HG02973 (cell line): Measurements from ENCODE around the gene KRTAP5-2.

Experiments
- ATAC-seq: cut with Tn5 transposase; IDR thresholded peaks from one replicate; pipeline ENCODE4 v1.9.1; 2021; ENCODE audit warnings: moderate library complexity; ENCODE audit not compliant: unreplicated experiment

The KRTAP5-2 gene

DNA sequence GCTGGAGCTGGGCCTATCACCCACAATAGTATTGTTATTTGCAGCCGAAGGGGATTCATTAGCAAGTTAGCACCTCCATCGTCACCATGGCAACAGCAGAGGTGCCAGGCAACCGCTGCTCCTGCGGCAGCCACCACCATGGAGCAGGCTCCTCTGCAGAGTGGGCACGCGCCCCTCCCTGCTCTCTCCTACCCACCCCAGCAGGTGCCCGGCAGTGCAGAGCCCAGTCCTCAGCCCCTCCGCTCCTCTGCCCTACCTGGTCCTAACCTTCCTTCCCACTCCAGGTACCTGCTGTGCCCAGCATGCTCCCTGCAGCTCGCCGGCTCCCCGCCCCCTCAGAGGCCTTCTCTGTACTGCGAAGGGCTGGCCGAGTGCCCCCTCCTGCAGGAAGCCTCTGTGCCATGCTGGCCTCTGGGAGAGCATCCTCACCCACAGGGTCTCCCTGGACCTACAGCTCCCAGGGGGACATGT is 29.6 kb downstream of the KRTAP5-2 start:
- ATAC-seq, result no peak

GRCh38 chr11:1567721-1568100 is 30.4 kb downstream of the KRTAP5-2 start:
- no peak for ATAC-seq

GRCh38 chr11:1567052-1567720 is 30.9 kb downstream of the KRTAP5-2 start:
- ATAC-seq, result no peak

- ATAC-seq, result no peak
These were observed 31.6 kb downstream of the KRTAP5-2 start for GRCh38 chr11:1566381-1567051.

DNA sequence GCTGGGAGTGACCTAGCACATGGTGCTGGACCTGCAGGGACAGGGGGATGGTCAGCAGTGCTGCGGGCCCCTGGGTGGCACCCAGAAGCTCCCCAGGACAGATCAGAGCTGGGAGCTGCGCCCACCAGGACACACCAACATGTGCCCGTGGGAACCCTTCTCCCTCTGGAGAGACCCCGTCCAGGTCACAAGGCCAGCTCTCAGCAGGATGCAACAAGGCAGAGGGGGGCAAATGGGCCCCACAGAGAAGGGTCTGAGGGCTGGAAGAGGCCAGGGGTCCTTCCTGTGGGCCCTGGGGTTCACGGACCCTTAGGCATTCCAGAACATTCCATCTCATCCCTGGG is 32.2 kb downstream of the KRTAP5-2 start:
- ATAC-seq, result no peak

- ATAC-seq, result no peak
These were observed 32.8 kb downstream of the KRTAP5-2 start for GRCh38 chr11:1565173-1565903.

DNA sequence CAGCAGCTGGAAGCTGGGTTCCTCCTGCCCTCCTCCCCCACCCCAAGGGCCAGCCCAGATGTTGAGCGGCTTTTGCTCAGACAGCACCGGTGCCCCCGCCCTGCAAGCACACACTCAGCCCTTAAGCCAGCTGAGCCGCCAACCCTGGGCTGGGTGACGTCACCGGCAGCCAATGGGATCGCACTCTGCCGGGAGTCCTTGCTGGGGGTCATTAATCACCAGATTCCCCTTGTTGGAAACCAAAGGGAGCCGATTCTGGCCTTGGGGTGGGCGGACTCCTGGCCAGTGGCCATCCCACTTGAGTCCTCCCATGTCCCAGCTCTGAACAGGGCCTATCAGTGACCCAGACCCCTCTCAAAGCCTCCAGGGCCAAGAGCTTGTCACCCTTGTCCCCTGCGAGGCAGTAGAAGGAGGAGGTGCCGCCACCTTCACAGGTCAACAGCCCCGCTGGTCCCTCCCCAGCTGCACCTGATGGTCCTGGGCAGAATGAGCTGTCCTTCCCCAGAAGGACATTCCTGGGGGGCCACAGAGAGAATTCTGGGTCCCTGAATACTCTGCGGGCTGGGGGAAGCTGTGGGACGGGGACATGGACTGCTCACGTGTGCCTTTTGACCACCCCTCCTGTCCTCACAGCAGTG is 33.4 kb downstream of the KRTAP5-2 start:
- ATAC-seq, result no peak

DNA sequence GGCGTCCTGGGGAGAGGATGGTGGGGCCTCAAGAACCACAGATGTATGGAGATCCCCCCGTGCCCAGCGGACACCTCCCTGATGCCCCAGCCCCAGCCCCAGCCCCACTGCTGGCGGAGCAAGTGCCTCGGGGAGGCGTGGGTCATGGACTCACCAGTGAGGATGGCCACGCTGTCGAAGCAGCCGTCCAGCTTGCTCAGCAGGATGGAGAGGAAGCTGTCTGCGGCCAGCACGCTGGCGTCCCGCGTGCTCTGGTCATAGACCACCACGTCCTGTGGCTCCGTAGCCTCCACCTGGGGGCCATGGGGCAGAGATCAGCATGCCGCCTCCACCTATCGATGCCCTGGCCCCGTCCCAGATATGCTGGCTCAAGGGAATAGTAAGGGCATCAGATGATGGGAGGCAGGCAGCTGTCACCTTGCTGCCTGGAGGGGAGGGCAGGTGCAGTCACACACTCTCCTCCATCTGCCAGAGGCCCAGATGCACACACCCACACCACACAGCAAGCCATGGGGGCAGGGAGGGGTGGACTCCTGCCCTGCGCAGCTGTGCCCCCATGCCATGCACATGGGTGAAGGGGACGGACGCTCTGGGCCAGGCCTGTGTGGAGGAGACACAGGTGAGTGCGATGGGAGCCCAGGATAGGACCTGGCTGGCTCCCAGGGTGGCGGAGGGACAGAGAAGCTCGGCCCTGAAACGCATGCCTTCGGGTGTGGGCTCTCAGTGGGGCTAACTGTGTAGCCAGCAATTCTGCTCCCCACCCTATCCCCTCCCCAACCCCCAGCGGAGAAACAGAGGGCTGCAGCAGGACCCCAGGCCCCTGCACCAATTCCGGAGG is 34.2 kb downstream of the KRTAP5-2 start:
- no peak for ATAC-seq

DNA sequence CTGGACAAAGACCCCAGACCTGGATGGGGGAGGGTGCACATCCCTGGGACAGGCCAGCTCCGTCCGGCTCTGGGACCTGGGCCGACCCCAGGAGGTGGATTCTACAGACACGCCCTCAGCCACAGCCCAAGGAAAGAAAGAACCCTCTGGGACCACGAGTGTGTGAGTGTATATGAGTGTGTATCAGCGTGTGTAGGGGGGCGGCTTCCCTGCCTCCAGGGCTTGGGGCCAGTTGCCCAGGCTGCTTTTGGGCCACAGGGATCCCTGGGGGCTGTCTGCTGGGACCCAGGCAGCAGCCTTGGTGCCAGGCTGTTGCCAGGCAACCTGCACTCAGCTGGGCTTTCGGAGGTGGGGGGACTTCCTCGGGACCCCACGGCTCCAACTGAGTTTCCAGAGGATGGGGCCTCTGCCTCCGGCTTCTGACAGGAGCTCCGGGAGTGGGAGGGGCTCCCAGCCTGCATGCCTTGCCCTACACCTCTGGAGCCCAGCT is 34.9 kb downstream of the KRTAP5-2 start:
- no peak for ATAC-seq

- no peak for ATAC-seq
These were observed 35.5 kb downstream of the KRTAP5-2 start for GRCh38 chr11:1562469-1563148.

DNA sequence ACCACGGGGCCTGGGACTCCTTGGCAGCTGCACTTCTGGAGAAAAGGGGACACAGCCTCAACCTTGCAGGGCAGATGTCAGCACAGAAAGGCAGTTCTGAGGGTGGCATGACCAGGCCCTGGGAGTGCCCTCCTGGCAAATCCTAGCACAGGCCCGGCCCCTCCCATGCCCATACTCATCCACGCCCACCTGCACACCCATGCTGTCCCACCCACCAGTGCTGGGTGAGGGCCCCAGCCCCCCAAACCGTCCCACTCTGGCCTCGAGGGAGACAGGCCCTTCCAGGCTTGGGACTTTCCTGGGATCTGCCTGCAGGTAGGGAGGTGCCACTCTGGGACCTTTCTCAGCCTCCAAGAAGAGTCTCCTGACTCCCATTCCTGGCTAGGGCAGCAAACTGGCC is 36.1 kb downstream of the KRTAP5-2 start:
- no peak for ATAC-seq

DNA sequence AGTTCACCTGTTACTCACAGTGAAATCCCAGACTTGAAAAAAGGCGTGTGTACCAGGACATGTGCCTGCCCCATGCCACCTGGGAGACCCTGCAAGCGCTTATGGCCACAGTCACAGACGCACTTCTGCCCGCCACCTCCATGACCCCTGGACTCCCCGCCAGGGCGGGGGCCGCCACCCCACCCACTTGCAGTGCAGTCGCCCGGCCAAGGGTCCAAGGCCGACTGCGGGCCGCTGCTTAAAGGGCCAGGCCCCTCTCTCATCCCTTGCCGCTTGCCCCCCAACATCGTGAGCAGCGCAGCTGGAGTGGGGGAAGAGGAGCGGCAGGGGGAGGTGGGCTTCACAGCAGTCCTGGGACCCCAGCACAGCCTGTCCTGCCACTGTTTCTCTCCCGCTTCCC is 36.8 kb downstream of the KRTAP5-2 start:
- no peak for ATAC-seq

GRCh38 chr11:1560649-1561251 is 37.3 kb downstream of the KRTAP5-2 start:
- ATAC-seq, result no peak

GRCh38 chr11:1560002-1560648 is 38.0 kb downstream of the KRTAP5-2 start:
- no peak for ATAC-seq

- no peak for ATAC-seq
These were observed 38.8 kb downstream of the KRTAP5-2 start for GRCh38 chr11:1559111-1559951.

DNA sequence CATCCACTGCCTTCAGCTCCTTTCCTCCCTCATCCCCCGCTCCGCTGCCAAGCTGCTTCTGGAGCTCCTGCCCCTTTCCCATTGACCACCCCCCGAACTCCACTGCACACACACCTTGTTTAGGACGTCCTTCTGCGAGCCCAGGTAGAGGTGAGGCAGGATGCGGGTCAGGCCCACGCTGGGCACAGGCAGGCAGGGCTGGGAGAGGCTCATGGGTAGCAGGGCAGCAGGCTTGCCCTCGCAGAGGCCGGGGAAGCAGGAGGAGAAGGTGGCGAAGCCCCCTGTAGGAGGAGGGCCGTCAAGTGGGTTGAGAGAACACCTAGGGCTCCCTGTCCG is 39.4 kb downstream of the KRTAP5-2 start:
- ATAC-seq, result no peak

DNA sequence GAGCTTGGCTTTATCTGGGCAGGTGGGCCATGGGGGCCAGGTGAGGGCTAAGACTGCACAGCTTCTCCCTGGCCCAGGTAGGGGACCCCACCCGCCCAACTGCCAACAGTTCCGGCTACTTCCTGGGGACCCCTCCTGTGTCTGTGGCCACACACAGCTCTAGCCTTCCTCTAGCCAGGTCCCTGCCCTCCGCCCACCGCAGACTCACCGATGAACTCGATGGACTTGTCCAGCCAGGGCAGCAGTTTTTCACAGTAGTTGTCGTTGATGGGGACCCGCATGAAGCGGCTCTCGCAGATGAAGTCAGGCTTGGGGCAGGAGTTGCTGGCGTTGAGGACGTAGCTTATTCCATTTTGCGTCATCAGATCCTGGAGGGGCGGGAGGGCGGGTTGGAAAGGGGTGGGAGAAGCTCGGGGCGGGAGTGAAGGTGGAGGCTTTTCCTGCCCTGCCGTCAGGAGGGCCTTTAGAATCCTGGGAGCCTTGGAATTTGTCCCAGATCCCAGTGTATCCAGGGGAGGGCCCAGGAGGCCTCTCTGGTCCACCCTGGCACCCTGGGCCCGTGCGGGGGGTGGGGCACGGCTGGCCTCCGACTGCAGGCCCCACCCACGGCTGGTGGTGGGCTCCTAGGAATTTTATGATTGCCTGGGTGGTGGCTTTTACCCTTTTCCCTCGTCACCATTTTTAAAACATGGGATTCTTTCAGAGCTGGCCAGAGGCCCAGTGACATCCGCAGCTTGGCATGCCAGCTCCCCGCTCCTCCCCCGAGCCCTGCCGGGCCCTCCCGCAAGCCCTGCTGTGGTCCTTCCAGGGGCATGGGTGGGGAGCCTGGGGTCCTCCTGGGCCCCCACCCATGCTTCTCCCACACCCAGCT is 40.0 kb downstream of the KRTAP5-2 start:
- ATAC-seq, result no peak
